H9 (cell line): Measurements from ENCODE around the gene SLK. TPM values are rescaled to one million over a fixed set of nuclear protein-coding genes. Genes with fewer than 3 reads are reported as not detected.

Source experiments
- DNase-seq: peaks from one replicate; pipeline ENCODE4 v3.0.0-alpha.2; 2017
- H2AFZ ChIP-seq: one replicate; pipeline ENCODE4 v1.6.1; 2013; ENCODE audit warnings: mild to moderate bottlenecking, low read length, control low read depth, moderate library complexity
- H2AK5ac ChIP-seq: 2 replicates; pipeline ENCODE4 v1.6.1; 2013; ENCODE audit warnings: low read length, control low read depth, mixed read lengths; ENCODE audit not compliant: insufficient read length
- H2BK120ac ChIP-seq: one replicate; pipeline ENCODE4 v1.6.1; 2013; ENCODE audit warnings: low read depth, mild to moderate bottlenecking, low read length, control low read depth, inconsistent platforms; ENCODE audit not compliant: poor library complexity, severe bottlenecking
- H2BK12ac ChIP-seq: 2 replicates; pipeline ENCODE4 v1.6.1; 2013; ENCODE audit warnings: low read length, control low read depth, mixed read lengths, low read depth; ENCODE audit not compliant: insufficient read length
- H2BK15ac ChIP-seq: 2 replicates; pipeline ENCODE4 v1.6.1; 2013; ENCODE audit warnings: low read depth, low read length, control low read depth
- H2BK20ac ChIP-seq: one replicate; pipeline ENCODE4 v1.6.1; 2013; ENCODE audit warnings: low read depth, mild to moderate bottlenecking, low read length, control low read depth, inconsistent platforms; ENCODE audit not compliant: poor library complexity, severe bottlenecking
- H2BK5ac ChIP-seq: 2 replicates; pipeline ENCODE4 v1.6.1; 2013; ENCODE audit warnings: low read length, control low read depth, mixed read lengths; ENCODE audit not compliant: insufficient read length
- H3K14ac ChIP-seq: 2 replicates; pipeline ENCODE4 v1.6.1; 2013; ENCODE audit warnings: low read length, control low read depth; ENCODE audit not compliant: insufficient read depth
- H3K18ac ChIP-seq: 2 replicates; pipeline ENCODE4 v1.6.1; 2013; ENCODE audit warnings: low read depth, mild to moderate bottlenecking, mixed read lengths, low read length, control low read depth; ENCODE audit not compliant: insufficient read length
- H3K23ac ChIP-seq: 2 replicates; pipeline ENCODE4 v1.6.1; 2013; ENCODE audit warnings: low read length, control low read depth, mixed read lengths, low read depth; ENCODE audit not compliant: insufficient read length
- H3K23me2 ChIP-seq: 2 replicates; pipeline ENCODE4 v1.6.1; 2013; ENCODE audit warnings: low read depth, mild to moderate bottlenecking, mixed read lengths, low read length, control low read depth; ENCODE audit not compliant: insufficient read length, poor library complexity, severe bottlenecking
- H3K27ac ChIP-seq: 2 replicates; pipeline ENCODE4 v1.5.1; 2013; ENCODE audit warnings: low read length, control low read depth, mixed read lengths, low read depth; ENCODE audit not compliant: insufficient read length
- H3K27me3 ChIP-seq: 2 replicates; pipeline ENCODE4 v1.6.1; 2013; ENCODE audit warnings: low read length, control low read depth, inconsistent platforms; ENCODE audit not compliant: insufficient read depth
- H3K4ac ChIP-seq: 2 replicates; pipeline ENCODE4 v1.6.1; 2013; ENCODE audit warnings: low read depth, mild to moderate bottlenecking, control low read depth, inconsistent platforms, low read length, moderate library complexity
- H3K4me1 ChIP-seq: 2 replicates; pipeline ENCODE4 v1.6.1; 2013; ENCODE audit warnings: low read length, control low read depth, inconsistent platforms; ENCODE audit not compliant: insufficient read depth
- H3K4me2 ChIP-seq: 2 replicates; pipeline ENCODE4 v1.6.1; 2013; ENCODE audit warnings: low read length, control low read depth, mixed read lengths; ENCODE audit not compliant: insufficient read length, insufficient read depth
- H3K56ac ChIP-seq: 2 replicates; pipeline ENCODE4 v1.6.1; 2013; ENCODE audit warnings: low read depth, mild to moderate bottlenecking, mixed read lengths, low read length, control low read depth; ENCODE audit not compliant: insufficient read length
- H3K79me1 ChIP-seq: 2 replicates; pipeline ENCODE4 v1.6.1; 2013; ENCODE audit warnings: low read depth, mild to moderate bottlenecking, moderate library complexity, low read length, control low read depth, inconsistent platforms; ENCODE audit not compliant: insufficient read depth, poor library complexity, severe bottlenecking
- H3K79me2 ChIP-seq: 2 replicates; pipeline ENCODE4 v1.6.1; 2013; ENCODE audit warnings: low read length, control low read depth, inconsistent platforms; ENCODE audit not compliant: insufficient read depth
- H3K9ac ChIP-seq: 2 replicates; pipeline ENCODE4 v1.6.1; 2013; ENCODE audit warnings: low read length, control low read depth, mixed read lengths; ENCODE audit not compliant: insufficient read length; ENCODE audit errors: extremely low read depth
- H3K9me3 ChIP-seq: one replicate; pipeline ENCODE4 v1.6.1; 2013; ENCODE audit warnings: low read depth, low read length, inconsistent platforms; ENCODE audit not compliant: control insufficient read depth
- H3T11ph ChIP-seq: one replicate; pipeline ENCODE4 v1.6.1; 2013; ENCODE audit warnings: mild to moderate bottlenecking, low read length, control low read depth, inconsistent platforms
- H4K20me1 ChIP-seq: one replicate; pipeline ENCODE4 v1.6.1; 2013; ENCODE audit not compliant: control insufficient read depth, insufficient read length, insufficient read depth
- H4K5ac ChIP-seq: 2 replicates; pipeline ENCODE4 v1.6.1; 2013; ENCODE audit warnings: low read depth, mild to moderate bottlenecking, mixed read lengths, low read length, control low read depth; ENCODE audit not compliant: insufficient read length
- H4K8ac ChIP-seq: replicated peaks from 2 replicates; pipeline ENCODE4 v1.6.1; 2013; ENCODE audit warnings: low read length, control low read depth, mixed read lengths, low read depth; ENCODE audit not compliant: insufficient read length
- H4K91ac ChIP-seq: 2 replicates; pipeline ENCODE4 v1.6.1; 2013; ENCODE audit warnings: low read depth, mild to moderate bottlenecking, moderate library complexity, mixed read lengths, low read length, control low read depth; ENCODE audit not compliant: insufficient read length
- H3K27ac Mint-ChIP-seq, 3 experiments: 2 replicates in 2 of 3; 3 replicates in 1 of 3; pipeline ENCODE4 v1.8.0; 2020 to 2021; ENCODE audit warnings: mixed read lengths in 3 of 3, mild to moderate bottlenecking in 1 of 3, moderate library complexity in 1 of 3
- H3K27me3 Mint-ChIP-seq: 2 replicates; pipeline ENCODE4 v1.8.0; 2021; ENCODE audit warnings: low read depth, mild to moderate bottlenecking, moderate library complexity, mixed read lengths
- H3K36me3 Mint-ChIP-seq, 3 experiments: 2 replicates in 2 of 3; 3 replicates in 1 of 3; pipeline ENCODE4 v1.8.0; 2020 to 2021; ENCODE audit warnings: low read depth in 3 of 3, mixed read lengths in 3 of 3; ENCODE audit not compliant: insufficient read depth in 1 of 3
- H3K4me1 Mint-ChIP-seq, 2 experiments: 2 replicates each; pipeline ENCODE4 v1.8.0; 2020; ENCODE audit warnings: mixed read lengths in 2 of 2
- H3K4me3 Mint-ChIP-seq, 2 experiments: 2 replicates in 1 of 2; 3 replicates in 1 of 2; pipeline ENCODE4 v1.8.0; 2020 to 2021; ENCODE audit warnings: mild to moderate bottlenecking in 2 of 2, mixed read lengths in 2 of 2, moderate library complexity in 1 of 2
- H3K9me3 Mint-ChIP-seq, 2 experiments: 2 replicates in 1 of 2; 3 replicates in 1 of 2; pipeline ENCODE4 v1.8.0; 2020; ENCODE audit warnings: mild to moderate bottlenecking in 2 of 2, mixed read lengths in 2 of 2, moderate library complexity in 1 of 2
- WGBS: extraction: QIAGEN DNeasy Blood & Tissue Kit; methylation state at CpG from one replicate; pipeline ENCODE4 v1.1.7; 2013; ENCODE audit warnings: missing lambda C conversion rate, low lambda C conversion rate, mixed read lengths; ENCODE audit not compliant: insufficient read length; ENCODE audit errors: extremely low coverage; 5-methylcytosine and 5-hydroxymethylcytosine counted together
- total RNA-seq: library from RNA; stranded (reverse); gene quantifications from 2 replicates; pipeline ENCODE4 v1.2.1, GENCODE V29; 2021
- TF ChIP-seq, protein P1 (sequence below): fragments of 200-600 bp; sonication (generic); conservative IDR thresholded peaks from 3 replicates; pipeline ENCODE4 v1.8.0; 2021; ENCODE audit warnings: antibody characterized with exemption, mild to moderate bottlenecking

SLK gene
- total RNA-seq, 1 experiment from 2014 or later: 21.0 TPM

DNA sequence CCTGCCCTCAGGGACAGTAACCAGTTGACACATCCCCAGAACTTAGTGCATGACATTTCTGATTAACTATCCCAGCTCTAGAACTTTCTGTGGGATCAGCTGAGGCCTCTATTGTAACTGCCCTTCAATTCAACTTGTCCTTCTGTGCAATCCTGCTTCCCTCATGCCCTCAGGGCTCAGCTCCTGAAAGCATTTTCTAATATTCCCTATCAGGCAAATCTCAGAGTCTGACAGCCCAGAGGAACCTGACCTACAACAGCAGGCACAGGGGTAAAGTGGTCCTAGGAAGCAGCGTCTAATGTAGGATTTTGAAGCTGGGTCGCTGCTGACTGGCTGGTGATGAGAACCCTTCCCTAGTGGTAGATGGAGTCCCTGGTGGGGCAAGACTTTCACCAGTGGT is 35.3 kb upstream of the SLK start:
- no peak overlapping the region for H2BK5ac ChIP-seq
- no peaks in the 10 kb centered on the region; the same call in 1 of the 2 replicates for H3K4me1 ChIP-seq
- H3K9ac ChIP-seq: no peak overlapping the region
- no peak overlapping the region for H2AK5ac ChIP-seq
- H3K79me1 ChIP-seq: no peaks in the 10 kb centered on the region
- H3K14ac ChIP-seq: no peak overlapping the region
- no peak overlapping the region for H3K56ac ChIP-seq
- no peaks in the 10 kb centered on the region for H3K79me2 ChIP-seq
- no peak overlapping the region for H2BK120ac ChIP-seq
- no peak overlapping the region; the same call in 1 of the 2 replicates for H2BK15ac ChIP-seq
- no peak overlapping the region for H2BK20ac ChIP-seq
- no peaks in the 10 kb centered on the region for H3K36me3 Mint-ChIP-seq
- H3K9me3 Mint-ChIP-seq: peaks cover 0 to 2% of the 10 kb centered on the region in 2 experiments; a peak in 1 of 5 replicates
- H3K9me3 ChIP-seq: no peaks in the 10 kb centered on the region
- no peak overlapping the region for H3T11ph ChIP-seq
- no peak overlapping the region for H4K5ac ChIP-seq
- H2BK12ac ChIP-seq: no peak overlapping the region
- H3K18ac ChIP-seq: no peak overlapping the region
- H3K27me3 ChIP-seq: no peaks in the 10 kb centered on the region
- peaks cover 14 to 18% of the 10 kb centered on the region in 2 experiments for H3K4me1 Mint-ChIP-seq
- no peak overlapping the region for H4K91ac ChIP-seq
- H3K4ac ChIP-seq: no peak overlapping the region
- no peak overlapping the region for H3K27ac ChIP-seq
- H3K23ac ChIP-seq: no peak overlapping the region
- no peaks in the 10 kb centered on the region for H4K20me1 ChIP-seq
- no peak overlapping the region for H2AFZ ChIP-seq
- no peak for DNase-seq
- no CpG with 5 or more reads among the region's 2 CpGs for WGBS
- TF ChIP-seq, protein P1, sequence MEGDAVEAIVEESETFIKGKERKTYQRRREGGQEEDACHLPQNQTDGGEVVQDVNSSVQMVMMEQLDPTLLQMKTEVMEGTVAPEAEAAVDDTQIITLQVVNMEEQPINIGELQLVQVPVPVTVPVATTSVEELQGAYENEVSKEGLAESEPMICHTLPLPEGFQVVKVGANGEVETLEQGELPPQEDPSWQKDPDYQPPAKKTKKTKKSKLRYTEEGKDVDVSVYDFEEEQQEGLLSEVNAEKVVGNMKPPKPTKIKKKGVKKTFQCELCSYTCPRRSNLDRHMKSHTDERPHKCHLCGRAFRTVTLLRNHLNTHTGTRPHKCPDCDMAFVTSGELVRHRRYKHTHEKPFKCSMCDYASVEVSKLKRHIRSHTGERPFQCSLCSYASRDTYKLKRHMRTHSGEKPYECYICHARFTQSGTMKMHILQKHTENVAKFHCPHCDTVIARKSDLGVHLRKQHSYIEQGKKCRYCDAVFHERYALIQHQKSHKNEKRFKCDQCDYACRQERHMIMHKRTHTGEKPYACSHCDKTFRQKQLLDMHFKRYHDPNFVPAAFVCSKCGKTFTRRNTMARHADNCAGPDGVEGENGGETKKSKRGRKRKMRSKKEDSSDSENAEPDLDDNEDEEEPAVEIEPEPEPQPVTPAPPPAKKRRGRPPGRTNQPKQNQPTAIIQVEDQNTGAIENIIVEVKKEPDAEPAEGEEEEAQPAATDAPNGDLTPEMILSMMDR: no peak
- no peak overlapping the region for H3K4me2 ChIP-seq
- no peak overlapping the region for H3K4me3 Mint-ChIP-seq
- no peaks in the 10 kb centered on the region; the same call in 1 of the 2 replicates for H3K27me3 Mint-ChIP-seq
- H3K27ac Mint-ChIP-seq: no peak overlapping the region
- no peaks in the 10 kb centered on the region for H3K23me2 ChIP-seq
- H4K8ac ChIP-seq: no peak overlapping the region
